Astrocyte of the cerebellum (primary cell): ENCODE data around the gene MPP7.

ENCODE experiments used
- DNase-seq: peaks from one replicate; pipeline ENCODE4 v3.0.0-alpha.2; 2011; ENCODE audit warnings: low read depth
- H3K4me3 ChIP-seq: 2 replicates; pipeline ENCODE4 v1.5.1; 2011; ENCODE audit warnings: mild to moderate bottlenecking, low read depth, low read length, moderate library complexity
- CTCF ChIP-seq: IDR thresholded peaks from 2 replicates; pipeline ENCODE4 v1.5.1; 2012; ENCODE audit warnings: low read length, low read depth, moderate library complexity, mild to moderate bottlenecking; ENCODE audit errors: missing control alignments
- in situ Hi-C: cut with HindIII; loops from 2 replicates; pipeline ENCODE4 v1.10.0; 2017; ENCODE audit warnings: low sequenced_read_pairs

The MPP7 gene

DNA sequence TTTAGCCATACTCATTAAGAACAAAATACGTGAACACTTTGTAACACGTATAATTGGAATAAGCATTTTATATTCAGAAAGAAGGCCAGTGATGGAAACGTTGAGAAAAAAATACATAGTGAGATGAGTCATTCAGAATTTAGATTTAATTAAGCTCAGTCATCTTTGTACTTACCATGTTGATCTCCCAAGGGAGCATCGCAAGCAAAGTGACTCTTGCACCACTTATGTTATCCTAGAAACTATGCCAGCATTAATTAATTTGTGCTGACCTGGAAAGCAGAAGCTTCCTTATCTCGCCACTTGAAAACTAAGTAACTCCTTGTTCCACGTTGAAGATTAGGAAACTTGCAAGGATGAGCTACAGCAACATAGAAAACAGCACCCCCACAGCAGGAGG, 9.7 kb upstream of the MPP7 start:
- no peak for TF ChIP-seq CTCF
- no peak overlapping the region for H3K4me3 ChIP-seq
- DNase-seq: no peak
- in situ Hi-C loops: no loop called here

- no peak for TF ChIP-seq CTCF
- DNase-seq: no peak
- in situ Hi-C loops: no loop called here
- H3K4me3 ChIP-seq: no peak overlapping the region
These were observed 8.2 kb upstream of the MPP7 start for GRCh38 chr10:28311104-28311503.

DNA sequence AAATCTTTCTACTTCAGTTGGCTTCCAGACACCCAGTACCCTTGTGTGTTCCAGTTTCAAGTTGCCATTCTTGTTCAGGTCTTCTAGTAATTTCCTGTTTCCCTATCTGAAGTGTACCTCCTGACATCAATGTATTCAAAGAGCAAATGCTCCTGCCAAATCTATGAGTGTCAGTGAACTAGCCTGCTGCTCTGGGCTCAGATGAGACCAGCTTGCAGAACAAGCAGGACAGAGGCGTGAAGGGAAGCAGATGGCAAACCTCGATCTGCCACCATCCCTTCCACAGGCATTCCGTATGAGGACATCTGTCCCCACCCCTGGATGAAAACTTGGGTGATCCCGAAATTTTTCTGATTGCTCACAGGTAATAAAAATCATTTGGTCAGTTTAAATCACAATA, 4.4 kb upstream of the MPP7 start:
- no peak for TF ChIP-seq CTCF
- in situ Hi-C loops: no loop called here
- H3K4me3 ChIP-seq: no peak overlapping the region
- no peak for DNase-seq

GRCh38 chr10:28305553-28305952, 2.7 kb upstream of the MPP7 start:
- in situ Hi-C loops: no loop called here
- no peak for DNase-seq
- H3K4me3 ChIP-seq: no peak overlapping the region
- no peak for TF ChIP-seq CTCF

- in situ Hi-C loops: no loop called here
- DNase-seq: no peak
- H3K4me3 ChIP-seq: no peak overlapping the region
- TF ChIP-seq CTCF: no peak
These were observed 1.2 kb upstream of the MPP7 start for GRCh38 chr10:28304032-28304571.

GRCh38 chr10:28302012-28302637, 739 bp downstream of the MPP7 start:
- DNase-seq: no peak
- in situ Hi-C loops: no loop called here
- no peak for TF ChIP-seq CTCF
- H3K4me3 ChIP-seq: peak overlapping the region; percentile 54
